PC-9 (cell line): ENCODE results near the gene POLD3.

Source experiments
- CTCF ChIP-seq: fragments of 200-600 bp; sonication (generic); conservative IDR thresholded peaks from 2 replicates; pipeline ENCODE4 v1.6.1; 2017; ENCODE audit warnings: mixed run types, antibody characterized with exemption, mild to moderate bottlenecking, moderate library complexity
- EZH2 ChIP-seq: fragments of 200-600 bp; sonication (generic); IDR thresholded peaks from 2 replicates; pipeline ENCODE4 v1.8.0; 2017; ENCODE audit warnings: antibody characterized with exemption, low read depth

DNA sequence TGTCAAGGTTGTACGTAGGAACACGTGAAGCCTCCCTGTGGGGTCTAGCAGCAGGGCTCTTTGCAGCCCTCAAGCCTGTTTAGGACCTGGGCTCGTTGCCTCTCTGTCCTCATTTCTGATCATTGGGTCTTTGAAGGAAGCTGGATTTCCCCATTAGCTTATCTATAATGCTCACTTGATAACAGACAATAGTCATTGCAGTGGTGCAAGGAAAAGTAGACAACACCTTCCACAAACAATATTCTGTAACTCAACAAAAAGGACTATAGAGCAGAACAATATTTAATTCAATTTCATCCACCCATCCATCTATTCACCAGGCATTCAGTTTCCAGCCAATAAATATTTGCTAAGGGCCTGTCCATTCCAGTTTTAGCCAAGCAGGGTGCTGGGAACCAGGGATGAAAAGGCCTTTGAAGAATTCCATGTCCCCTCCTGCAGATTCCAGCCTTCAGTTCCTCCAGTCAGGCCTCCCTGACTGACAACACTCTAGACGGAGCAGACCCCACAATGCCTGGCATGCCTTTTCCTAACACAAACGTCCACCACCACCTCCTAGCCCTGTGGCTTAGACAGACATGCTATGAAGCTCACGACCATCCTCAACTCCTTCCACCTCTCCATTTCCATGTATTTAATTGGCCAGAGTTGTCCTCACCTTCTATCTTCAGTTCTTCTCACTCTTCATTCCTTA is 12.7 kb upstream of the POLD3 start:
- TF ChIP-seq CTCF (no peak), EZH2 (no peak)
